Measurements from ENCODE around the gene LARP4.
A peak's percentile ranks its signal among the peaks of the same experiment; 100 is the strongest.
"Not testable (repeated sequence)": the region's sequence is repeated elsewhere in the genome, so short reads cannot be mapped to it uniquely, and the experiment has no call there.

Gene LARP4

DNA sequence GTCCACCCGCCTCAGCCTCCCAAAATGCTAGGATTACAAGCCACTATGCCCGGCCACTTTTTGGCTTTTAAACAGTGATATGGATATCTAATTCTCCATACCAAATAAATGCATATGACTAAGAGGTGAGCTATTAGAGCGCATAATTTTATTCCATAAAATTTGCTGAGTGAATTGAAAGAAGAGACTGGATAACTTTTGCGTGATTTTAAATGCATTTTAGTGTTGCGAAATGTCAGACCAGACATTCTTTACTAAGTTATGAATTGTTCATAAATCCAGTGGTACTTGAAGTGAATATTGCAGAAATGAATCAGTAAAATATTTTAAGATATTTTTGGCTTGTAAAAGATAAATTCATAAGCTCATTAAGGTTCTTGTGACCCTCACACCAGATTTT, 53.2 kb downstream of the LARP4 start:
- no peak for DNase-seq
- in situ Hi-C loops (cut with MboI; ENCODE audit: low pct_unique_long_range_greater_than_20kb, low sequenced_read_pairs): no loop called here

- in situ Hi-C loops (cut with MboI; ENCODE audit: low pct_unique_long_range_greater_than_20kb, low sequenced_read_pairs): no loop called here
- no peak for DNase-seq
Measured at GRCh38 chr12:50458606-50459005, 57.9 kb downstream of the LARP4 start.

- no peak for DNase-seq
- in situ Hi-C loops (cut with MboI; ENCODE audit: low pct_unique_long_range_greater_than_20kb, low sequenced_read_pairs): no loop called here
Measured at GRCh38 chr12:50467439-50467838, 66.8 kb downstream of the LARP4 start.

GRCh38 chr12:50477241-50477832, 76.7 kb downstream of the LARP4 start:
- in situ Hi-C loops (cut with MboI; ENCODE audit: low pct_unique_long_range_greater_than_20kb, low sequenced_read_pairs): loop anchor here (25.0 kb wide), 1 partner anchor 260 kb away; no protein-coding TSS in a partner anchor
- DNase-seq: no peak

- in situ Hi-C loops (cut with MboI; ENCODE audit: low pct_unique_long_range_greater_than_20kb, low sequenced_read_pairs): loop anchor here (25.0 kb wide), 1 partner anchor 255 kb away; no protein-coding TSS in a partner anchor
- DNase-seq: no peak
Measured at GRCh38 chr12:50482571-50482970, 81.9 kb downstream of the LARP4 start.

DNA sequence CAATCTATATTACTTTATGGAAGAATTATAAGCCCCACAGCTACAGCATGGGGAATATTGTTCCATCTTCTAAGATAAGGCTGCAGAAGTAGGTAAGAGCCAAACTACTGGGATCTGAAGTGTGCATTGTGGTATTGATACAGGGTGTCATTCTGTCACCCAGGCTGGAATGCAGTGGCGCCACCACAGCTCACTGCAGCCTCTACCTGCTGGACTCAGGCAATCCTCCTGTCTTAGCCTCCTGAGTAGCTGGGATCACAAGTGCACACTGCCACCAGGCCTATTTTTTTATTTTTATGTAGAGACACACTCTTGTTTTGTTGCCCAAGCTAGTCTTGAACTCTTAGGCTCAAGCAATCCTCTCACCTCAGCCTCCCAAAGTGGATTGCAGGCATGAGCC, 82.8 kb downstream of the LARP4 start:
- in situ Hi-C loops (cut with MboI; ENCODE audit: low pct_unique_long_range_greater_than_20kb, low sequenced_read_pairs): loop anchor here (25.0 kb wide), 1 partner anchor 254 kb away; no protein-coding TSS in a partner anchor
- no peak for DNase-seq

DNA sequence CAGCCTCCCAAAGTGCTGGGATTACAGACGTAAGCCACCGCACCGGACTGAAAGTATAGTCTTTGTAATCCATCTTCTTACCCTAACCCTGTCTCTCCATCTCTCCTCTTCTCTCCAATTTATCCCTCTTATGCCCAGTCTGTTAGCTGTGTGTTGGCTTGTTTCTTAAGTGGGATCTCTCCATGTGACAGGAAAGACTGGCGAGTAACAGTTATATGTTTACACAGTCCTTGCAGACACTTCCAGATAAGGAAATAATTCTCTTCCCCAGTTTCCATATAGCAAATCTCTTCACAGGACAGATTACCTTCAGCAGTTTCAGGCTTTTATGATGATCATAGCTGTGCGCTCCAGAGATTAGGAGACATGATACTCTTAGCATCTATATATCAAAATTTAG, 88.1 kb downstream of the LARP4 start:
- in situ Hi-C loops (cut with MboI; ENCODE audit: low pct_unique_long_range_greater_than_20kb, low sequenced_read_pairs): loop anchor here (25.0 kb wide), 1 partner anchor 248 kb away; no protein-coding TSS in a partner anchor
- no peak for DNase-seq

DNA sequence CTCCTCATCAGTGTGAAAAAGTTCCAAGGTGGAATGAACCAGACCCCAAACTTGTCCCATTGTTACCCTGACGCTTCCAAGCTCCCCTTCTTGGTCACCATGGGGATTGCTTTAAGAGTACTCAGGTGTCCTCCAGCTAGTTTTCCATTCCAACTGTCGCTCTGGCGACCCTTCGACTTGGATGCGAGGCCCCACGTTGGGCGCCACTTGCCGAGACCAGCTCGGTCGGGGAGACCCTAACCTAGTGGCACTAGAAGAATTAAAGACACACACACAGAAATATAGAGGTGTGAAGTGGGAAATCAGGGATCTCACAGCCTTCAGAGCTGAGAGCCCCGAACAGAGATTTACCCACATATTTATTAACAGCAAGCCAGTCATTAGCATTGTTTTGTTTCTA, 97.4 kb downstream of the LARP4 start:
- DNase-seq: not testable (repeated sequence)
- in situ Hi-C loops (cut with MboI; ENCODE audit: low pct_unique_long_range_greater_than_20kb, low sequenced_read_pairs): loop anchor here (25.0 kb wide), 1 partner anchor 239 kb away; no protein-coding TSS in a partner anchor

GRCh38 chr12:50504798-50505674, 104.4 kb downstream of the LARP4 start, which contains the start of gene DIP2B:
Gene DIP2B (plus strand): TSS chr12:50504985. CDS start chr12:50505141, 156 bp downstream.
- in situ Hi-C loops (cut with MboI; ENCODE audit: low pct_unique_long_range_greater_than_20kb, low sequenced_read_pairs): no loop called here
- DNase-seq: peak; percentile 90

- in situ Hi-C loops (cut with MboI; ENCODE audit: low pct_unique_long_range_greater_than_20kb, low sequenced_read_pairs): no loop called here
- DNase-seq: peak; percentile 74
Measured at GRCh38 chr12:50505675-50506530, 105.2 kb downstream of the LARP4 start.

- in situ Hi-C loops (cut with MboI; ENCODE audit: low pct_unique_long_range_greater_than_20kb, low sequenced_read_pairs): no loop called here
Measured at GRCh38 chr12:50506753-50507473, 106.2 kb downstream of the LARP4 start.

DNA sequence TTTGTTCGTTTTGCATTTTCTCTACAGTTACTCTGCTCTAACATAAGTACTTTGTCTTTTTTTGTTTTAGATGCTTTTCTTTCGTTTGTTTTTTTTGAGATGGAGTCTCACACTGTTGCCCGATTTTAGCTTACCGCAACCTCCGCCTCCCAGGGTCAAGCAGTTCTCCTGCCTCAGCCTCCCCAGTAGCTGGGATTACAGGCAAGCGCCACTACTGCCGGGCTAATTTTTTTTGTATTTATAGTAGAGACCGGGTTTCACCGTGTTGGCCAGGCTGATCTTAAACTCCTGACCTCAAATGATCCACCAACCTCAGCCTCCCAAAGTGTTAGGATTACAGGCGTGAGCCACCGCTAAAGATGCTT, 106.8 kb downstream of the LARP4 start:
- in situ Hi-C loops (cut with MboI; ENCODE audit: low pct_unique_long_range_greater_than_20kb, low sequenced_read_pairs): no loop called here
- no peak for DNase-seq

More at GRCh38 chr12:50506753-50507473, 106.2 kb downstream of the LARP4 start:
- no peak for DNase-seq

- DNase-seq: no peak
- in situ Hi-C loops (cut with MboI; ENCODE audit: low pct_unique_long_range_greater_than_20kb, low sequenced_read_pairs): no loop called here
Measured at GRCh38 chr12:50507930-50508329, 107.2 kb downstream of the LARP4 start.

DNA sequence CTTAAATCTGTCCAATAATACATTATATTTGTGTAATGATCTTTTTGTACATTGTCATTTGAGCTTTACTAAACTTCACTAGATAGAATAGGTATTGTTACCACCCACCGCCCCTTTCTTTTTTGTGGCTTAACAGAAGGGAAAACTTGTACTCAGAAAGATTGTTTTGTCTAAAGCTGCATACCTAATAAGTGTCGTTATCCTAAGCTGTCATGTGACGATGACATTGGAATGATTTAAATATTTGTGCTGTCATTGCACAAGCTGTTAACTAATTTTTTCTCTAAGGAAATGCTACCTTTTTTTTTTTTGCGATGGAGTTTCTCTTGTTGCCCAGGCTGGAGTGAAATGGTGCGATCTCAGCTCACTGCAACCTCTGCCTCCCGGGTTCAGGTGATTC, 107.7 kb downstream of the LARP4 start:
- DNase-seq: no peak
- in situ Hi-C loops (cut with MboI; ENCODE audit: low pct_unique_long_range_greater_than_20kb, low sequenced_read_pairs): no loop called here

GRCh38 chr12:50508970-50509663, 108.4 kb downstream of the LARP4 start:
- in situ Hi-C loops (cut with MboI; ENCODE audit: low pct_unique_long_range_greater_than_20kb, low sequenced_read_pairs): no loop called here
- peak; percentile 64 for DNase-seq

GRCh38 chr12:50514526-50515276, 114.0 kb downstream of the LARP4 start:
- in situ Hi-C loops (cut with MboI; ENCODE audit: low pct_unique_long_range_greater_than_20kb, low sequenced_read_pairs): no loop called here
- peak; percentile 61 for DNase-seq

DNA sequence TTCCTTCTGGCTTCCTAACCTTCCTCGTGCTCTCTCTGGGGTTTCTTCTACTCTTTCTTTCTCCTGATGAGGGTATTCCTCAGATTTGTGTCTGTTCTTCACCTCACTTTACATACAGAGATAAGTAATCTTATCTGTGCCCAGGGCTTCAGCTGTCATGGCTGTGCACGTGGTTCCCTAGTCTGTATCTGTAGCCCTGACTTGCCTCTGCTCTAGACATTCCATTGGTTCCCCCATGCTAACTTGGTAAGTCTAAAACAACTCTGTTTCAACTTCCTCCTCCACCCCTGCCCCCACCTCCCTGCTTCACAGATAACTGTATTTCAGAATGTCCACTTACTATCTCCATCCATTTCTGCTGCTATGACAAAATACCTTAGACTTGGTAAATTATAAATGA, 114.9 kb downstream of the LARP4 start:
- peak; percentile 58 for DNase-seq
- in situ Hi-C loops (cut with MboI; ENCODE audit: low pct_unique_long_range_greater_than_20kb, low sequenced_read_pairs): no loop called here
